Thoracic aorta (tissue), 2 donors: Measurements from ENCODE around the gene LRRN4. TPM values are rescaled to one million over a fixed set of nuclear protein-coding genes. Genes with fewer than 3 reads are reported as not detected.
A peak's percentile ranks its signal among the peaks of the same experiment; 100 is the strongest.
"Not testable (repeated sequence)": the region's sequence is repeated elsewhere in the genome, so short reads cannot be mapped to it uniquely, and the experiment has no call there.

ENCODE experiments used
- ATAC-seq: fragments of 150-250 bp; one replicate; pipeline ENCODE4 v1.8.0; 2017; ENCODE audit warnings: low read depth; ENCODE audit not compliant: insufficient number of reproducible peaks, low FRiP score
- DNase-seq: peaks from one replicate; pipeline ENCODE4 v3.0.0-alpha.2; 2020; ENCODE audit warnings: low spot score
- H3K27ac ChIP-seq, 2 donors: fragments of 200-600 bp; sonication (generic); 1 replicate in 1 of 2; 2 replicates in 1 of 2; pipeline ENCODE4 v1.5.1; 2016; ENCODE audit warnings: mild to moderate bottlenecking in 2 of 2, moderate library complexity in 2 of 2
- H3K27me3 ChIP-seq: fragments of 200-600 bp; sonication (generic); replicated peaks from 2 replicates; pipeline ENCODE4 v1.6.0; 2016; ENCODE audit warnings: mild to moderate bottlenecking; ENCODE audit not compliant: insufficient read depth
- H3K36me3 ChIP-seq: fragments of 200-600 bp; sonication (generic); one replicate; pipeline ENCODE4 v1.5.1; 2016
- H3K4me1 ChIP-seq, 2 donors: fragments of 200-600 bp; sonication (generic); 1 replicate in 1 of 2; 2 replicates in 1 of 2; pipeline versions ENCODE4 v1.5.1 to v1.6.0; 2016; ENCODE audit warnings: low read depth in 2 of 2, mild to moderate bottlenecking in 1 of 2; ENCODE audit not compliant: control insufficient read depth in 1 of 2
- H3K4me3 ChIP-seq: fragments of 200-600 bp; sonication (generic); 2 replicates; pipeline ENCODE4 v1.5.1; 2016; ENCODE audit warnings: mild to moderate bottlenecking
- H3K9me3 ChIP-seq: fragments of 200-600 bp; sonication (generic); 2 replicates; pipeline ENCODE4 v1.5.1; 2016
- total RNA-seq, 2 donors: library from RNA; depleted of rRNA; stranded (reverse); fragments of >200 nt; gene quantifications; one replicate each; pipeline versions ENCODE4 v1.1.0 to v1.2.3, GENCODE V29; 2016
- TF ChIP-seq, protein P1 (sequence below): fragments of 200-600 bp; sonication (generic); IDR thresholded peaks from one replicate; pipeline ENCODE4 v1.5.1; 2019; ENCODE audit warnings: antibody characterized with exemption

LRRN4 gene
- total RNA-seq, 2 donors from 2014 or later: 0.27 TPM; not detected in 1

DNA sequence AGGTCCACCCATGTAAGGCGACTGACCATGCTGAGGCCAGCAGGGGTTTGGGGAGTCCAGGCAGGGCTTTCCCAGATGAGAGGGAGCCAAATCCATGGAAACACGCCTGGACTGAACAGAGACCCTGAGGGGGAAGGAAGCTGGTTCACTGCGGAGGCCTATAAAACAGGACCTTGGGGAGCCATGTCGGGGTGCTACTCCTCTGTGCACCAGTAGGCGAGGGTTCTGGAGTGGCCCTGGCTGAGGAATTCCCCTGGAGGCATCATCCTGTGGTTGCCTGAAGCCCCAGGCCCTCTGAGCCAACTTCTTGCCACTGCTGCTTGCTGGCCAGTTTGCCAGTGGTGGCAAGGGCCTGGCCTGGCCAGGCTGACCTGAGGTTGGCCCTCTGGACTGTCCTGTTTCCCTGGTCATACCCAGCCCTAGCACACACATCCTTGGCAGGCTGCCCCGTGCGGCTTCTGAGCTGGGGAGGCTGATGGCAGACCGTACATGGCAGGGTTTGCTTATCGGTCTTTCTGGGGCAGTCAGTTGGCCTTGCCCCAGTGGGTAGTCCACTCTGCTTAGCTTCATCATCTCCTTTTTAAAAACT, 2.2 kb upstream of the LRRN4 start:
- no peaks in the 10 kb centered on the region for H3K9me3 ChIP-seq
- H3K36me3 ChIP-seq: no peaks in the 10 kb centered on the region
- TF ChIP-seq, protein P1, sequence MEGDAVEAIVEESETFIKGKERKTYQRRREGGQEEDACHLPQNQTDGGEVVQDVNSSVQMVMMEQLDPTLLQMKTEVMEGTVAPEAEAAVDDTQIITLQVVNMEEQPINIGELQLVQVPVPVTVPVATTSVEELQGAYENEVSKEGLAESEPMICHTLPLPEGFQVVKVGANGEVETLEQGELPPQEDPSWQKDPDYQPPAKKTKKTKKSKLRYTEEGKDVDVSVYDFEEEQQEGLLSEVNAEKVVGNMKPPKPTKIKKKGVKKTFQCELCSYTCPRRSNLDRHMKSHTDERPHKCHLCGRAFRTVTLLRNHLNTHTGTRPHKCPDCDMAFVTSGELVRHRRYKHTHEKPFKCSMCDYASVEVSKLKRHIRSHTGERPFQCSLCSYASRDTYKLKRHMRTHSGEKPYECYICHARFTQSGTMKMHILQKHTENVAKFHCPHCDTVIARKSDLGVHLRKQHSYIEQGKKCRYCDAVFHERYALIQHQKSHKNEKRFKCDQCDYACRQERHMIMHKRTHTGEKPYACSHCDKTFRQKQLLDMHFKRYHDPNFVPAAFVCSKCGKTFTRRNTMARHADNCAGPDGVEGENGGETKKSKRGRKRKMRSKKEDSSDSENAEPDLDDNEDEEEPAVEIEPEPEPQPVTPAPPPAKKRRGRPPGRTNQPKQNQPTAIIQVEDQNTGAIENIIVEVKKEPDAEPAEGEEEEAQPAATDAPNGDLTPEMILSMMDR: no peak
- H3K27ac ChIP-seq: no peak overlapping the region
- ATAC-seq: no peak
- H3K4me3 ChIP-seq: no peak overlapping the region
- peaks cover 4 to 31% of the 10 kb centered on the region in 2 donors for H3K4me1 ChIP-seq
- no peak for DNase-seq
- no peaks in the 10 kb centered on the region for H3K27me3 ChIP-seq

DNA sequence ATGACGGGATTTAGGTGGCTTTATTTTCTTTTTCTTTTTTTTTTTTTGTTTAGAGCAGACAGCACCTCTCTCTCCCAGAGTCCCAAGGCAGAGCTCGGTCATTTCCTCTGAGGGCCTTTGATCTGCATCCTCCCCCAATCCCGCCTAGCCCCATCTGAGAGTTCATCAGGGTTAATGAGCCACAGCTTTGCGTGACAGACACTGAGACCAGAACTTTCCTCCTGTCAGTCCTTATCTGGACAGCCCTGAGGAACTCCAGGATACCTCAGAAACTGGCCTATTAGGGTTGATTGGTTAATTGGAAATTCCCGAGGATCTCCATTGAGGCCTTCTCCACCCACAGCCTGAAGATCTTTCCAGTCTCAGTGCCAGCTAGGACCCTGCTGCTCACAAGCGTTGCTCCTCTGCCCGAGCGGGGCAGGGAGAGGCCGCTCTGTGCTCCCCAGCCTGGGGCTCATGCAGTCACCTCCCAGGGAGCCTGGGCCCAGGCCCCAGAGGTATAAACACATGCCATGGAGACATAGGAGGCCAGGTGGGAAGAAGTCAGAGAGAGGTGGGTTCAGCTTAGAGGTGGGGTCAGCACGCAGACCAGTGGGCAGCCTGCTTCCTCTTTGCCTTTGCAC, 1.4 kb upstream of the LRRN4 start:
- DNase-seq: no peak
- Histone ChIP-seq H3K36me3 (no peaks in the 10 kb centered on the region), H3K27me3 (no peaks in the 10 kb centered on the region), H3K27ac (no peak overlapping the region), H3K4me1 (peaks cover 4 to 31% of the 10 kb centered on the region in 2 donors), H3K9me3 (no peaks in the 10 kb centered on the region), H3K4me3 (no peak overlapping the region)
- TF ChIP-seq, protein P1: no peak
- no peak for ATAC-seq

DNA sequence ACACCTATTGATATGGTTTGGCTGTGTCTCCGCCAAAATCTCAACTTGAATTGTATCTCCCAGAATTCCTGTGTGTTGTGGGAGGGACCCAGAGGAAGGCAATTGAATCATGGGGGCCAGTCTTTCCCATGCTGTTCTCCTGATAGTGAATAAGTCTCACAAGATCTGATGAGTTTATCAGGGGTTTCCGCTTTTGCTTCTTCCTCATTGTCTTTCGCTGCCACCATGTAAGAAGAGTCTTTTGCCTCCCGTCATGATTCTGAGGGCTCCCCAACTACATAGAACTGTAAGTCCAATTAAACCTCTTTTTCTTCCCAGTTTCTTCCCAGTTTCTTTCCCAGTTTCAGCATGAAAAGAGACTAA, 810 bp upstream of the LRRN4 start:
- H3K9me3 ChIP-seq, H3K4me3 ChIP-seq, DNase-seq, H3K27ac ChIP-seq, ATAC-seq, H3K36me3 ChIP-seq, H3K27me3 ChIP-seq: not testable (repeated sequence)
- H3K4me1 ChIP-seq: peaks cover 4 to 31% of the 10 kb centered on the region in 2 donors

DNA sequence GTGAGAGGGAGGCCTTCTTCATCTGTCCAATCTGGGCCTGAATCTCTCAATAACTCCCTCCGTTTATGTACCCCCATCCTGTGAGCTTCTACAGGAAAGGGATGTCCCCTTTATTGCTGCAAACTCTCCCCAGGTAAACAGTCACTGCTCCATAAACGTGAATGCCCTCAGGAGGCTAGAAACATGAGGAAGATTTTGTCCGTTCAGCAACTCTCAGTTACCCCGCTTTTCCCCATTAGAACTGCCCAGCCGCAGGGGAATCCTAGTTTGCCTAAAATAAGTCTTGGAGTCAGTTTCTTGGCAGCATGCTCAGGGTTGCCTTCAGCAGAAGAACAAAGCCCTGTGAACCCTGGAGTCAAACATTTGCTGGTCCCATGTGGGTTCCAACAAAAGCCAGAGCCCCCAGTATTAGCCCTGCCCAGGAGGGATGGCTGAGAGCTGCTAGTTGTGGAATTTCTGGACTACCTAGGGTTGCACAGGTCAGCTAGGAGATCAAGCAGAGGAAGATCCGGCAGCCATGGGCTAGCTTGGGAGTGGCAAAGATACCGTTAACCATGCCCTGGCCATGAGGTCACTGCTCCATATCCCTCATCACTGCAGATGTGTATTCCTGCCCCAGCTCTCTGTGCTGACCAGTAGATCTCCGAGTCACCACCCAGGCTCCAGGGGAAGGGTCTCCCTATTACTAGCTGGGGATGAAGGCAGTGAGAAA, 640 bp downstream of the LRRN4 start:
- H3K9me3 ChIP-seq: no peaks in the 10 kb centered on the region
- DNase-seq (no peak), ATAC-seq (no peak)
- peaks cover 4 to 31% of the 10 kb centered on the region in 2 donors for H3K4me1 ChIP-seq
- no peak overlapping the region for H3K27ac ChIP-seq
- TF ChIP-seq, protein P1: no peak
- H3K4me3 ChIP-seq: no peak overlapping the region
- no peaks in the 10 kb centered on the region for H3K27me3 ChIP-seq
- no peaks in the 10 kb centered on the region for H3K36me3 ChIP-seq

DNA sequence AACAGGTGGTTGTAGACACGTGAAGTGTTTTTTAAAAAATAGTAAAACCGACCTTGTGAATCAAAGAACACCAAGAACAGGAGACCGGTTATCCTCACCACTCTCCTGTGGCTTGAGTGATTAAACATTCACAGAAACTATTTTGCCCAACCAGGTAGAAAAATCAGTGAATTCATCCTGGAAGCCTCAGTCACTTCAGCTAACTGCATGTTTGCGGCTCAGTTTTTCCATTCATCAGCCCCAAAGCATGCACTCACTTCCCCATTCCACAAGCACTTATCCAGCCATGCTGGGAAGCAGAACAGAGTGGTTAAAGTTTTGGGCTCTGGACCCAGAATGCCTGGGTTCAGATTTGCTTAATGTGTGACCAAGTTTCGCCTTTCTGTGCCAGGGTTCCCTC, 2.4 kb downstream of the LRRN4 start:
- no peak for DNase-seq
- peak overlapping the region; percentile 64 for H3K4me3 ChIP-seq
- H3K27ac ChIP-seq: no peak overlapping the region
- H3K36me3 ChIP-seq: no peaks in the 10 kb centered on the region
- no peaks in the 10 kb centered on the region for H3K9me3 ChIP-seq
- TF ChIP-seq, protein P1: no peak
- ATAC-seq: no peak
- peaks cover 4 to 31% of the 10 kb centered on the region in 2 donors for H3K4me1 ChIP-seq
- no peaks in the 10 kb centered on the region for H3K27me3 ChIP-seq
